GM18511 (cell line): ENCODE data around the gene ZNF277.

ENCODE experiments used
- ATAC-seq: cut with Tn5 transposase; IDR thresholded peaks from one replicate; pipeline ENCODE4 v1.9.1; 2021; ENCODE audit warnings: mild to moderate bottlenecking, moderate library complexity; ENCODE audit not compliant: unreplicated experiment

Gene ZNF277

DNA sequence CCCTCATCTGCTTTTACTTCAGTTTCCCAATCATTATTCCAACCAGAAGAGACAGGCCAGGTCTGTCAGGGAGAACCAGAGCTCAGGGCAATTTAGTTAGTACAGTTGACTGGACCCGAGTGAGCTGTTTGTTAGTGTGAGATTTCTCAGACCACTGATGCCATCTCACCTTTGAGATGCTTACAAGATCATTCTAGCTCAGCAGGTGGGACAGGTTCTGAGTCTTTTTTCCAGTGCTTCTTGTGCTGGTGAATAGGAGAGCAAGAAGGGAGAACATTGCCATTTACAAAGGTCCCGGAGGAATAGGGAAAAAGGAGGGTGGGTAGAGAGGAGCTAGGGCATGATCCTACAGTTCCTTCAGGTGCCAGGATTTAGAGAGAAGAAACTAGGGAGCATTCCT lies 131.4 kb downstream of the ZNF277 start:
- ATAC-seq, result no peak

DNA sequence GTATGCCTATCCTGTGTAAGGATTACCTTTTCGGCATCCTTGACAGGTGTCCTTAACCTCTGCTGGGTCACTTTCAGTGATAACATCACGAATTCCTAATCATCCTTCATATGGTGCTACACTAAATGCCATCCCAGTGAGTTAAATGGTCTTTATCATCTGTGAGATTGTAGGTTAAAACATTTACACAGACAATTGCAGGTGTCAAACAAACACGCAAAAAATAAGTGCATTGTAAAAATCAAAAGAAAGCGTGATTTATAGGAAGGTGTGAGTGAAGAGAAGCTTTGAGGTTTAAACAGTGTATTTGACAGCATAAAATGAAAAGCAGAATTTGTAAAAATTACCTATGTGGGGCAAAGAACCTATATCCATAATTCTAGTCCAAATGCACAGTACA lies 132.3 kb downstream of the ZNF277 start:
- no peak for ATAC-seq

DNA sequence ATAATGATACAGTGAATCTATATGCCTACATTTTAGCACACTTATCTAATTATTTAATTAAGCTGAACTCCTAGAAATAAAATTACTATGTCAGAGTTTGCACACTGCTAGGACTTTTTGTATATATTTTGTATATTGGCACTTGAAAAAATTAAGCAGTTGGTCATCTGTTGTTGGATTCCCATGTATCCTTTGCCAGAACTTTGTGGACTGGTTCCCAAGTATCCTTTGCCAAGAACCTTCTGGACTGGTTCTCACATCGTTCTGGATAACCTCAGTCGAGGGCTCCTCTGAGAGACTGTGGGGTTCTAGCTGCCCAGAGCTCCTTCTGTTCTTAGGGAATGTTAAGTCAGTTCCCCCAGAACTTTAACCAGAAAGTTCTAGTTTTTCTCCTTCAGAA lies 135.0 kb downstream of the ZNF277 start:
- no peak for ATAC-seq

DNA sequence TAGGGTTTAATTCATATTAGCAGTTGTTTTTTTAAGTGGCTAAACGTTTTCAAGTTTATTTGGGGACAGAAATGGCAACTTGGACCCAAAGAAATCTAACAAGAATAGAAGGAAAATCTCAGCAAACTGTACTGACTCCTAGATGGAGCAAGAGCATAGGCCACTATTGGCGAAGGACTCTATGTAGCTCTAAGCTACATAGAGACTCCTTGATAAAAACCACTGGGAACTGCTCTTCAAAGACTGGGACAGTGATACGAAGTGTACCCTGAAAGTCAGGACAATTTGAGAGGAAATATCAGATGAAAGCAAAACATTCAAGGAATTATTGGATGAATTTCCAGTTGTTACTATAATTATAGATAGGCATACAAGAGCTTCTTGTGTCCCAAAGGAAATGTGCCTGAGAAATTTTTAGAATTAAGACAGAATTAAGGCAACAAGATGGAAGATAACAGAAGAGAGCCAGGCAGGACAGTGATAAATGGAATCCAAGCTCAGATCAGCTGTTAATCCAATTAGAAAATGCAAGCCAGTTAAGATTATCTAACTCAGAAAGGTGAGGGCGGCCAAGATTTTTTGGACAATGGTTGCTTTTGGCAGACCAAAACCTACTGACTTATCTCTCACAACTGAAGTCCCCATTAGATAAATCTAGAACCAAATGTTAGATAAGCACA lies 140.0 kb downstream of the ZNF277 start:
- no peak for ATAC-seq

DNA sequence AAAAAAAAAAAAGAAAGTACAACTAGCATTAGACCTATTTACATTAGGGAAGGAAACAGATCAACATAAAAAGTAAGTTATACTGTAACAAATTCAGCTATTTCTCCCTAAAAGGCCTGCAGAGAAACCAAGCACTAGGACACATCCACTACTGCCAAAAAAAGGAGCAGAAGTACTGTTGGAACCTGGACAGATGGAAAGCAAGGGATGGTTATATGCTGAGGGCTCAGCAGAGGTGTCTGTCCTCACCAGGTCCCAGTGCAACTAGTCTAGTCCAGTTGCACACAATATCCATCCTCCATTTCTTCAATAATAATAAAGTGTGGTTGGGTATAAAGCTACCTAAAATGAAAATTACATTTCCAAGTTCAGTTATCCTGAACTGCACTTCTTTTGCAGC lies 140.6 kb downstream of the ZNF277 start:
- no peak for ATAC-seq

DNA sequence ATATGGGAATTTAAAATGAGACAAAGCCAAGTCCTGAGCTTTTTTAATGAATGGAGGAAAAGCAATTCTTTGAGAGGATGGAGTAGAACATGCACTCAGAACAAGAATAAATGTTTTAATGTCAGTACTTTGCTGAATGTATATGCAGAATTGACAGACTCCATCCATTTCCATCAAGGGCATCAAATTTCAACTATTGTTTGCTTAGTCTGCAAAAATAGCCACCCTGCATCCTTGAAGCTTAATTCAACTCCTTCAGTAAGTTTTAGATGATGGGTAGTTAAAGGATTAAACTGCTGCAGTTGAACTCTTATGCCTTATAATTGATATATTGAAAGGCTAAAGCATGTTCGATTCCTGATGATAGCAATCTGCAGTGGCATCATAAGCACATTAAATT lies 144.1 kb downstream of the ZNF277 start:
- ATAC-seq, result no peak

DNA sequence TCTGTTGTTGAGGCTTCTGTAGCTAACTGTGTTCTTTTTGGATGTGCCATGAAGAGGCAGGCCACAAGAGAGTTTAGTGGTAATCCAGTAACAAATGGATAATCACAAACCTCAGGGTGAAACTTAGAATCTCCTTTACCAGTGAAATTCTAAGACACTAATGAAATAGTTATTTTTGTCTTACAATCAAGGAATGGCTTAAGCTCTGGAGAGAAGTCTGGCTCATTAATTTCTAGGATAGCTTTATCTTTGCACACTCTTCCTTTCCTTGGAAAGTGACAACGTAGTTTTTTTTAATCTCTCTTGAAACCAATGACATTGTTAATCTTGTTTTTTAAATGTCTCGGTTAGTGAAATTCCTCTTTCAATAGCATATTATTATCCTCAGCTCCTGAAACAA lies 150.1 kb downstream of the ZNF277 start:
- no peak for ATAC-seq

DNA sequence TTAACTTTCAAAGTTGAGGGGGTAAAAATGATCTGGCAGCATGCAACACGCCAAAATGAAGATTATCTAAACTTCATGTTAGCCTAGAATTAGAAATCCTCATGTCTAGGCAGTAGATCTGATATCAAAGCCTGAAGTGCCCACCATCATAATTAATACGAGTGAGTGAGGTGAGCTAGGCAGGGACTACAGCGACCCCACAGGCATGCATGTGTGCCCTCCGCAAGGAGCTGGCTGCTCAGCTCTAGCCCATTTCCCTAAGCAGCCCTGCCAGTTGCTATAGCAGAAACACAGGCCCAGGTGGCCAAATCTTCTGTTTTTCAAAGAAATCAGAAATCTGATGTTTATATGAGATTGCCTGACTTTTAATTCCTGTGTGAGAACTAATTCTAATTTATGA lies 150.6 kb downstream of the ZNF277 start:
- ATAC-seq, result no peak

DNA sequence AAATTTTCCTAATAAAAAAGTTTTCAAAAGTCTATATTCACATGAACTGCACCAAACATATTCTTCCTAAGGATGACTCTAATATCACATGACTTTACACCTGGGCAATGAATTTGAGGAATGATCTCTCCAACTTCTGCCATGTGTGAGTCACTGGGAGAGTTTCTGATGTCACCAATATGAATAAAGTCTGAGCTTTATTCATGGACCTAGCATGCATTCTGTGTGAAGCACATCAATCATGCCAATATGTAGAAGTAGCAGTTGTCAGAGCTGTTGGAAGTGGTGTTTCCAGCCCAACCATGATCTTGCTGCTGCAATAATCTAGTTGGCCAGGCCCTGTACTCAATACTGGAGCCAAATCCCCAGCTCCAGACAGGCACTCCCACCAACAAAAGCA lies 152.0 kb downstream of the ZNF277 start:
- no peak for ATAC-seq

DNA sequence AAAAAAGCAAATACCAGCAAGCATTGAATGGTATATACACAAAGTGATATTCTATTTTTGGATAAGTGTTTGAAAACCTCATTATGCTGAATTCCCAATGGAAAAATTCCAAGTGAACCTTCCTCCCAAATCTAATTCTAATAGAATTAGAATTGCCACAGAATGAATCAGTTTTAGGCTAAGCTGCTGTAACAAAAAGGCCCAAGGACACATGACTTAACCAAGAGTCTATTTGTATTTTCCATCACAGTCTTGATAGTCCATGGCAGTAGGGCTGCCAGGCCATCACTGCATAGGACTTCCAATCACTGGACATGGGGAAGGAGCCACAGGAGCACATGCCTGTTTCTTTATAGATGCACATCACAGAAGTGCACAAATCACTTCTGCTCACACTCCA lies 152.6 kb downstream of the ZNF277 start:
- ATAC-seq, result no peak

DNA sequence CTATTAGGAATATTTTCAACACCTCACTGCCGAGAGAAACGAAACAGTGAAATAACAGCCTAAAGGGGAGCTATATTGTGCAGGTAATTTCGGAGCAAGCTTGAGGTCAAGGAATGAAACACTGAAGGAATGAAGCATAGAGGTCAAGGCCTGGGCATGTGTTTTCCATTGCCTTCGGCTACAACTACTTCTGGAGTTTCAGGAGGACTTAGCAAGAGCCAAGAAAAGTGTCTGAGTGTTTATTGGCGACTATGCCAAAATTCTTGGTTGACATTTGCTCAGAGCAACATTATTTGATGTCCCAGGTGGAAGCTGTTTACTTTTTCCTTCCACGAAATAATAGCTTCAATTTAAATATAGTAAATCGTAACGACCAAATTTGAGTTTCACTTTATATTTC lies 154.2 kb downstream of the ZNF277 start:
- ATAC-seq, result no peak

DNA sequence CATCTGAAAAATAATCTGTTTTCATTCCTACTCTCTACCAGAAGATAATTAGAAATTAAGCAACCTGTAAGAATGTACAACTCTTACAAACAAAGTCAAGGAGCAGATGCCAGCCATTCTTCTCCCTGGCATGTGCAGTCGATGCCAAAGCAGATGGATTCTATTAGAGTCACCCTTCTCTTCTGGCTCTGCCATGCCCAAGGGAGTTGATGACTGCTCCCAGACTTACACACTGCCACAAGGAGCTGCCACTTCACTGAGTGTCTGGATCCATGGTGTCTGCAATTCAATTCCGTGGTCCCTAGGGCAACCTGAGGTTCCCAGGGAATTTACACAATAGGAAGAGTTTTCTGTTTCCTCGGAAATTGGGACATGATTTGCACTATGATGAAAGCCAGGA lies 154.7 kb downstream of the ZNF277 start:
- no peak for ATAC-seq

DNA sequence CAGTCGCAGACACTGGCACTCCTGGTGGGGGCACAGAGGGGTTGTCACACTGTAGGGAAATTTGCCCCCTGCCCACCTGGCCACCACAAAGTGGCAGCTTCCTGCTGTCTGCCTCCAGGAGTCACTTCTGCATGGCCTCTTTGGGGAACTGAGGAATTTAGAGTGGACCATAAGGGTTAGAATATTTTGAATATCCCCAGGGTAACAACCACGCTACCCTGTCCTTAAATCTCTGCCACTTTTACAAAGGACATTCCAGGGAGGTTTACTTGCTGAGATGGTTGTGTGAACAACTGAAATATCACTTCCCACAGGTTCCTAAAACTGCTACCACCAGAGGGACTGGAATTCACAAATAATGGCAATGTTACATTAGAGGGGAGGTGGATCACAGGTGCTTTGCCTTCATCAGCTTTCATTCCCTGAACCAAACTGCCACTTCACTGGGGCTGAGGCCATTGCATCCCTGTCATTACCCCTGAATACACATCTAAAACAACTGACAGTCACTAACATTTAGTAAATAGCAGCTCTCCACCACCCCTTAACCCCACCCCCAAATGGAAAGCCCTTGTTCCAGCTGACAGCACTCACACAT lies 155.7 kb downstream of the ZNF277 start:
- ATAC-seq, result no peak

DNA sequence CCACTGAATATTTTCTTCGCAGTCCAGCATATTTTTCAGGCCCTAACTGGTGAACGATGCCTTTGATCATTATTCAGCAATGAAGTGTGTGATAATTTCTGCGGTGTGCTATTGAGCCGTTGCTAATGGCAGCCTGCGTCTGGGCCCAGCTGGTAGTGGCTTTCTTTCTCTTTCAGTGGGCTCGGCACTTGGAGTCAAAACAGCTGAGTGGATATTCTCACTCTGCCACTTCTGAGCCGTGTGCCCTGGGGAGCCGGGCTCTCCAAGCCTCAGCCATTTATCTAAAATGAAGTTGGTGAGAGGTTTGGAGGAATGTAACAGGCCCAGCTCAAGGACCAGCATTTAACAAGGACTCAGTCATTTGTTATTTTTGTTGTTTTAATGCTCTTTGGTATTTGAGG lies 156.2 kb downstream of the ZNF277 start:
- ATAC-seq, result no peak

DNA sequence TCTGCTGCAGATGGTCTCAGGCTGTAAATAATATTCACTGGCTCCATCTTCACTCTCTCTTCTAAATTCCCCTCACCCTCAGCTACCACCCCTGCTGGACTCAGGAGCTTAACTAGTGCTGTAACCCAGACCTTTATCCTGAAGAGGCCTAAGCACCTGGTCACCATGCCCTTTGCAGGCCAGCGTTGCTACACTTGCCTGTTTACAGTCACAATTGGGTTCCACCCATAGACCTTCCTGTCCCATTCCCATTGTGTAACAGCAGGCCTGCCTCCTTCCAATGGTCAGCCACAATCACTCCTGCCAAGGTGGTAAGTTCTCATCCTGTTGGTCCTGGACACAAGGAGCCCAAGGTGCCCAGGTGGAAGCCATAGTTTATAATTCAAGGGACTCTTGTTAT lies 157.9 kb downstream of the ZNF277 start:
- ATAC-seq, result no peak

DNA sequence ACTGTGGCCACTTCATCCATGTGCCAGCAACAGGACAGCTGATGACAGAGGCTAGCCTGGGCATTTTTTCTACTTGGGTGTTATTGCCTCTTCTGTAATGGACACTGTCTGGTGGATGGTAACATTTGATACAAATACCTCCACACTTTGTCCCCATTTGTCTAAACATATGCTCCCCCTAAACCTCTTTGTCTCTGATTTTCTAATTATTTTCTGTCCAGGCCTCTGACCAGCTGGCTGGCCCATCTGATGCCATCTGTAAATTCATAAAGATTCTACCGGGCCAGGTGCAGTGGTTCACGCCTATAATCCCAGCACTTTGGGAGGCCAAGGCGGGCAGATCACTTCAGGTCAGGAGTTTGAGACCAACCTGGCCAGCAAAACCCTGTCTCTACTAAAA lies 159.1 kb downstream of the ZNF277 start:
- ATAC-seq, result no peak

DNA sequence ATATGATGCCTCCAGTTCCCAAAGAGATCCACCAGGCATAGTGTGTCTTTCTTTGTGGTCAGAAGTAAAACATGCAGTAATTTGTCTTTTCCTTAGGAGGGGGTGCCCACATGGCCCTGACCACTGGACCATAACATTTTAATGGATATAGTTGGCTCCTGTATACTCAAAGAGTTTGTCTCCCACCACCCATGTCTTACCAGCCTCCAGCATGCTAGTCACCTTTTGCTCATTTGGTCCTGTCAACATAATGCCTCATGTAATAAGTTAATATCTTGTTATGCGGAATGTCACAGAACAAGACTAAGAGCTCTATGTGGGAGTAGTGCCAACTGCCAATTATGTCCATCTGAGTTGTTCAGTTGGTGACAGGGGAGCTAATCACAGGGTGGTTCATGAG lies 160.4 kb downstream of the ZNF277 start:
- ATAC-seq, result no peak

DNA sequence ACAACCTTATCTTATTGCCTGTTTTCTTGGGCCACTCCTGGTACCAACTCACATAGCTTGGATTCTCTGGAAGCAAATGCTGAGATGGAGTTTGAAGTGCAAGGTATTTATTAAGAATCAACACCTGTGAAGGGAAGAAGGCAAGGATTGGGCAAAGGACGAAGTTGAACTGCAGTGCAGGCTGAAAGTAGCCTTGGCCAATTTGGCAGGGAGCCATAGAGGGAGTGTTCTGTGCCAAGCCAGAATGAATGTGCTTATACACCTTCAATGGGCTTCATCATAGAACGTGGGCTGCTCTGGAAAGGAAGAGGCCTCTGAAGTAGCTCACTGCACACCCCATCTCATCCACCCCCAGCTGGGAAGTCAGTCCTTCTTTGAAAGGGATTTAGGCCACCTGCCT lies 163.9 kb downstream of the ZNF277 start:
- no peak for ATAC-seq

DNA sequence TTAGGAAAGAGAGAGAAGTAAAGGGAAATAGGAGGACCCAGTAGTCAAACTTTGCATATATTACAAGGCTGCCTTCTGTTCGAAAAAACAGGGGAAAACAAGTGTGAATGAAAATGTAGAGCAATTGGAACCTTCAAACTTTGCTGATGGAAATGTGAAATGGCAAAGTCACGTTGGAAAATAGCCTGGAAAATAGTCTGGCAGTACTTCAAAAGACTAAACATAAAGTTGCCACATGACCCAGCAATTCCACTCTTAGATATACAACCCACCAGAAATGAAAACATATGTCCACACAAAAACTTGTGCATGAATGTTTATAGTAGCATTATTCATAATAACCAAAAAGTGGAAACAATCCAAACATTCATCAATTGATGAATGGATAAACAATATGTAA lies 165.2 kb downstream of the ZNF277 start:
- ATAC-seq, result no peak

DNA sequence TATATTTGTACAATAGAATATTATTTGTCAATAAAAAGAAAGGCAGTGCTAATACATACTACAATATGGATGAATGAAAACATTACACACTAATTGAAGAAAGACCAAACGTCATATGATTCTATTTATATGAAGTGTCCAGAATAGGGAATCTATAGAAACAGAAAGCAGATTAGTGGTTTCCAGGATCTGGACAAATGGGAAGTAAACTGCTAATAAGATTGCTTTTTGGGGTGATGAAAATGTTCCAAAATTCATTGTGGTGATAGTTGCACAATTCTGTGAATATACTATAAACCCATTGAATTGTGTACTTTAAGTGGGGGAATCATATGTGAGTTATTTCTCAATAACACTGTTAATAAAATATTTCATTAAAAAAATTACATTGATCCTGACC lies 165.6 kb downstream of the ZNF277 start:
- ATAC-seq, result no peak

DNA sequence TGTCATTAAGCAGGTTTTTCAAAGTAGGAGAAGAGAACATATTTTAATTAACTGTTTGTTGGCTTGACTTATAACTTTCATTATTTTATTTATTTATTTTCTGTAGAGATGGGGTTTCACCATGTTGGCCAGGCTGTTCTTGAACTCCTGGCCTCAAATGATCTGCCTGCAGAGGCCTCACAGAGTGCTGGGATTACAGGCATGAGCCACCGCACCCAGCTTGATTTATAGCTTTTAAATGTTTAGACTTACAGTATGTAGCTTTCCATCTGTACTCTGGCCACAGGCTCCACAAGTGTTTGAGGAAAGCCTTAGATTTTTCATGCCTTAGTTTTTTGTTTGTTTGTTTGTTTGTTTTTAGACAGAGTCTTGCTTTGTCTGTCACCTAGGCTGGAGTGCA lies 171.1 kb downstream of the ZNF277 start:
- no peak for ATAC-seq

DNA sequence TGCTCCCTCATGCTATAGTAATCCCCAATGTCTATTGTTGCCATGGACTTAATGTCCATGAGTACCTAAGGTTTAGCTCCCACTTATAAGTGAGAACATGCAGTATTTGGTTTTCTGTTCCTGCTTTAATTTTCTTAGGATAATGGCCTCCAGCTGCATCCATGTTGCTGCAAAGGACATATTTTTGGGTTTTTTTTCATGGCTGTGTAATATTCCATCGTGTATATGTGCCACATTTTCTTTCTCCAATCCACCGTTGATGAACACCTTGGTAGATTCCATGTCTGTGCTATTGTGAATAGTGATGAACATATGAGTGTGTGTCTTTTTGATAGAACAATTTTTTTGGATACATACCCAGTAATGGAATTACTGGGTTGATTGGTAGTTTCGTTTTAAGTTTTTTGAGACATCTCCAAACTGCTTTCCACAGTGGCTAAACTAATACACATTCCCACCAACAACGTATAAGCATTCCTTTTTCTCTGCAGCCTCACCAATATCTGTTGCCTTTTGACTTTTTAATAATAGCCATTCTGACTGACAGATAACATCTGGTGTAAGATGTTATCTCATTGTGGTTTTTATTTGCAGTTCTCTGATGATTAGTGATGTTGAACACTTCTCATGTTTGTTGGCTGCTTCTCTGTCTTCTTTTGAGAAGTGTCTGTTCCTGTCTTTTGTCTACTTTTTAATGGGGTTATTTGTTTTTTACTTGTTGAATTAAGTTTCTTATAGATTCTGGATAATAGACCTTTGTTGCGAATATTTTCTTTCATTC lies 175.0 kb downstream of the ZNF277 start:
- ATAC-seq, result no peak
